ENCODE data around the gene AFF2. TPM values are rescaled to one million over a fixed set of nuclear protein-coding genes. Genes with fewer than 3 reads are reported as not detected.

AFF2 gene
- total RNA-seq, 1 experiment from 2014 or later = 0.19 TPM

DNA sequence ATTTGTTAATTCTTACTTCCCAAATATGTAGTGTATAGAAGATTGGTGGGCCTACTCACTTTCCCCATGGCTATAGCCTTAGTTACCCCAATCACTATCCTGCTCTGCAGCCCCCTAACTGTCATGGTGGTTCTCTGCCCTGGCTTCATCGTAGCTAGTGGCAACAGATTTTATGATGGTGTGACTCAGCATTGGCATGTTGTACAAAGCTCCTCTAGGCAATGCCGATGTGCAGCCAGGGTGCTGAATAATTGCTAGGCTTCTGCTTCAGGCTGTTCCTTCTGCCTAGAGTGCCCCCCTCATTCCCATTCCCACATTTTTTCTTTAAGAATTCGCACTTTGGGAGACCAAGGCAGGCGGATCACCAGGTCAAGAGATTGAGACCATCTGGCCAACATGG is 35.2 kb downstream of the AFF2 start:
- ChIA-PET CTCF (no interaction called here), POLR2A (no interaction called here)
- no peaks in the 10 kb centered on the region for H3K9me3 Mint-ChIP-seq (ENCODE audit: unreplicated experiment)
- no TSS peak for BruUV-seq (replicated peaks)
- no peaks in the 10 kb centered on the region for H3K36me3 Mint-ChIP-seq (ENCODE audit: insufficient read depth, unreplicated experiment)
- intact Hi-C loops (cut with micrococcal nuclease) = no loop called here
- no peak overlapping the region for H3K27ac Mint-ChIP-seq (ENCODE audit: low read depth, unreplicated experiment)
- TF ChIP-seq CTCF (IDR thresholded peaks at IDR 0.05; ENCODE audit: unreplicated experiment) = no peak
- DNase-seq (ENCODE audit: unreplicated experiment) = peak; percentile 5
- no peaks in the 10 kb centered on the region for H3K4me1 Mint-ChIP-seq (ENCODE audit: insufficient read depth, unreplicated experiment)
- no peaks in the 10 kb centered on the region for H3K27me3 Mint-ChIP-seq (ENCODE audit: insufficient read depth, unreplicated experiment)
- H3K4me3 Mint-ChIP-seq (ENCODE audit: unreplicated experiment) = no peak overlapping the region

- H3K36me3 Mint-ChIP-seq (ENCODE audit: insufficient read depth, unreplicated experiment) = no peaks in the 10 kb centered on the region
- H3K4me1 Mint-ChIP-seq (ENCODE audit: insufficient read depth, unreplicated experiment) = no peaks in the 10 kb centered on the region
- no peak for TF ChIP-seq CTCF (IDR thresholded peaks at IDR 0.05; ENCODE audit: unreplicated experiment)
- H3K9me3 Mint-ChIP-seq (ENCODE audit: unreplicated experiment) = no peaks in the 10 kb centered on the region
- ChIA-PET POLR2A (no interaction called here), CTCF (interaction anchor here (0.7 kb wide), 1 partner anchor 358 kb away, joined by 3 read pairs; no protein-coding TSS in a partner anchor)
- intact Hi-C loops (cut with micrococcal nuclease) = no loop called here
- H3K4me3 Mint-ChIP-seq (ENCODE audit: unreplicated experiment) = no peak overlapping the region
- no peak overlapping the region for H3K27ac Mint-ChIP-seq (ENCODE audit: low read depth, unreplicated experiment)
- no peaks in the 10 kb centered on the region for H3K27me3 Mint-ChIP-seq (ENCODE audit: insufficient read depth, unreplicated experiment)
- DNase-seq (ENCODE audit: unreplicated experiment) = no peak
- BruUV-seq (replicated peaks) = no TSS peak
Measured at GRCh38 chrX:148536961-148537360, 36.5 kb downstream of the AFF2 start.

GRCh38 chrX:148537556-148538182 is 37.3 kb downstream of the AFF2 start:
- ChIA-PET POLR2A (no interaction called here), CTCF (interaction anchor here (0.7 kb wide), 1 partner anchor 358 kb away, joined by 3 read pairs; no protein-coding TSS in a partner anchor)
- Mint-ChIP-seq H3K4me1 (ENCODE audit: insufficient read depth, unreplicated experiment) (no peaks in the 10 kb centered on the region), H3K36me3 (ENCODE audit: insufficient read depth, unreplicated experiment) (no peaks in the 10 kb centered on the region), H3K4me3 (ENCODE audit: unreplicated experiment) (no peak overlapping the region), H3K27me3 (ENCODE audit: insufficient read depth, unreplicated experiment) (no peaks in the 10 kb centered on the region), H3K9me3 (ENCODE audit: unreplicated experiment) (no peaks in the 10 kb centered on the region), H3K27ac (ENCODE audit: low read depth, unreplicated experiment) (no peak overlapping the region)
- no peak for TF ChIP-seq CTCF (IDR thresholded peaks at IDR 0.05; ENCODE audit: unreplicated experiment)
- no peak for DNase-seq (ENCODE audit: unreplicated experiment)
- intact Hi-C loops (cut with micrococcal nuclease) = no loop called here
- no TSS peak for BruUV-seq (replicated peaks)

- Mint-ChIP-seq H3K4me3 (ENCODE audit: unreplicated experiment) (no peak overlapping the region), H3K9me3 (ENCODE audit: unreplicated experiment) (no peaks in the 10 kb centered on the region), H3K4me1 (ENCODE audit: insufficient read depth, unreplicated experiment) (no peaks in the 10 kb centered on the region), H3K27ac (ENCODE audit: low read depth, unreplicated experiment) (no peak overlapping the region), H3K36me3 (ENCODE audit: insufficient read depth, unreplicated experiment) (no peaks in the 10 kb centered on the region), H3K27me3 (ENCODE audit: insufficient read depth, unreplicated experiment) (no peaks in the 10 kb centered on the region)
- POLR2A ChIA-PET = interaction anchor here (1.0 kb wide), 1 partner anchor 11 kb away, joined by 4 read pairs; no protein-coding TSS in a partner anchor
- DNase-seq (ENCODE audit: unreplicated experiment) = no peak
- CTCF ChIA-PET = interaction anchor here (1.4 kb wide), 1 partner anchor 8 kb away, joined by 6 read pairs; no protein-coding TSS in a partner anchor
- intact Hi-C loops (cut with micrococcal nuclease) = no loop called here
- BruUV-seq (replicated peaks) = no TSS peak
- TF ChIP-seq CTCF (IDR thresholded peaks at IDR 0.05; ENCODE audit: unreplicated experiment) = no peak
Measured at GRCh38 chrX:148538582-148538981, 38.2 kb downstream of the AFF2 start.
